RWPE1 (cell line): ENCODE measurements around the gene TSPAN5.

Experiments used
- CTCF ChIA-PET: fragments of 350-600 bp; sonication (Branson Sonifier 250); formaldehyde crosslinking; extraction: SDS; loops from one replicate; lab custom pipeline; 2021; lab: Yijun Ruan, JAX
- POLR2A ChIA-PET: fragments of 400-600 bp; formaldehyde crosslinking; extraction: SDS; loops from one replicate; lab custom pipeline; 2020; ENCODE audit warnings: antibody characterized with exemption; ENCODE audit not compliant: low non-redundant PET; lab: Yijun Ruan, JAX
- DNase-seq: peaks from one replicate; pipeline ENCODE4 v3.0.0; 2012; ENCODE audit warnings: low spot score
- H3K27ac ChIP-seq: fragments of 450-650 bp; 2 replicates; pipeline ENCODE4 v1.5.1; 2017
- TF ChIP-seq, protein P1 (sequence below): fragments of 450-650 bp; conservative IDR thresholded peaks from 2 replicates; pipeline ENCODE4 v1.5.1; 2017; ENCODE audit warnings: low read depth, mild to moderate bottlenecking

The TSPAN5 gene

DNA sequence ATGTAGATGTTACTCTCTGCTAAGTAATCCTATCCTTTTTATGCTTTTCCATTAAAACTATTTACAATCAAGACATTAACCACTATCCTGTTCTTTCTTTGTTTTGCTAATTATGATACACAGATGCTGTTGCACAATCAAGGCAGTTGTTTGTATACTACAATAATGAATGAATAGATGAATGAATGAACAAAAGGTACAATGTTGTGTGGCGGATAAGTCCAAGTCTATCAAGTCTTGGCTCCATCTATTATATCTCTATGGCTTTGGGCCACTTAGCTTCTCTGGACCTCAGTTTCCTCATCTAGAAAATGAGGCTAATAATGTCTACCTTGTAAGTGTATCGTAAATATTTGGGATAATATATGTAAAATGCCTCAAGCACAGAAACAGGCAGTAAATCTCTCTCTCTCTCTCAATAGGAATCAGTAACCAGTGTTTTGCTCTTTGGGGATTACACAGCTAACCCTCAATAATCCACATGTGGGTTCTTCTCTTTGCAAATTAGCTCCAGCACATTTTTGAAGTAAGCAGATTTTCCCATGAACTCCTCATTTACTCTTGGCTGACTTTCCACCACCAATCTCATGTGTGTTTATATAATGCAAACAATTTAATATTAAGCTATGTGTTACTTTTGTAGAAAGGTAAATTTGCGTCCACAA is 27.8 kb upstream of the TSPAN5 start:
- no peak for DNase-seq
- ChIA-PET POLR2A (no interaction called here), CTCF (no interaction called here)

DNA sequence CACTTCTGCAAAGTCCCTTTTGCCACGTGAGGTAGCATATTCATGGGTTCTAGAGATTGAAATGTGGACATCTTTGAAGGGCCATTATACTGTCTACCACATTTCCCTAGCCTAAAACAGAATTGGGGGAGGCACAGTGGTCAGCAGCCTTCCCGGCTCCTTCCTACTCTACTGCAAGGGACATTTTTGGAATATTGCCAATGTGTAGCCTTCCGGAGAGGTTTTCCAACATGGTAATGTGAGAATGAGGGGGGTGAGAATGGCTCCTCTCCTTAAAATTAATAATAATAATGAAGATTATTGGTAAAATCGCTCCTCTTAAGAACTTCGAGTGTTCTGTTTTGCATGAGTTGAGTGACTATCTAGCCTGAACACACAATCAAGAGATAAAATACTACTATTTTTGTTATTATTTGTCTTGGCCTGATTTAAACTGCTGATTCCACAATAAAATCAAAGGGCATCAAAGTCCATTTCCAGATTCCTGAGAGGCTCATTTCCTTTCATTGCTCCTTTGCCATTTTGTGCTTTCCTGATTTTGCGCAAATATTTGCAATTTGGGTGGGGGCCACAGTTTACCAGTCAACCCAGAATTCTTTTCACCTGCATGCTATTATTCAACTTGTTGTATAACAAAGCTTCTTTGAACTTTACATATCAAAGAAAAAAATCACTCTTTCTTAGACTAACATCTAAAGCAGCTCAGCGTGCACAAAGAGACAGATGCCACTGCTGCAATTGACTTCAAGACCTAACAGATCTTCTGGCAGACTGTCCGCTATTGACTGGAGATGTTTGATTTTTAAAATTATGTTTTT is 27.0 kb upstream of the TSPAN5 start:
- POLR2A ChIA-PET = no interaction called here
- TF ChIP-seq, protein P1, sequence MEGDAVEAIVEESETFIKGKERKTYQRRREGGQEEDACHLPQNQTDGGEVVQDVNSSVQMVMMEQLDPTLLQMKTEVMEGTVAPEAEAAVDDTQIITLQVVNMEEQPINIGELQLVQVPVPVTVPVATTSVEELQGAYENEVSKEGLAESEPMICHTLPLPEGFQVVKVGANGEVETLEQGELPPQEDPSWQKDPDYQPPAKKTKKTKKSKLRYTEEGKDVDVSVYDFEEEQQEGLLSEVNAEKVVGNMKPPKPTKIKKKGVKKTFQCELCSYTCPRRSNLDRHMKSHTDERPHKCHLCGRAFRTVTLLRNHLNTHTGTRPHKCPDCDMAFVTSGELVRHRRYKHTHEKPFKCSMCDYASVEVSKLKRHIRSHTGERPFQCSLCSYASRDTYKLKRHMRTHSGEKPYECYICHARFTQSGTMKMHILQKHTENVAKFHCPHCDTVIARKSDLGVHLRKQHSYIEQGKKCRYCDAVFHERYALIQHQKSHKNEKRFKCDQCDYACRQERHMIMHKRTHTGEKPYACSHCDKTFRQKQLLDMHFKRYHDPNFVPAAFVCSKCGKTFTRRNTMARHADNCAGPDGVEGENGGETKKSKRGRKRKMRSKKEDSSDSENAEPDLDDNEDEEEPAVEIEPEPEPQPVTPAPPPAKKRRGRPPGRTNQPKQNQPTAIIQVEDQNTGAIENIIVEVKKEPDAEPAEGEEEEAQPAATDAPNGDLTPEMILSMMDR = no peak
- CTCF ChIA-PET = no interaction called here

More for the DNA sequence above, 27.8 kb upstream of the TSPAN5 start:
- H3K27ac ChIP-seq = no peak overlapping the region
- TF ChIP-seq, protein P1 = no peak

GRCh38 chr4:98682719-98683118 is 24.3 kb upstream of the TSPAN5 start:
- TF ChIP-seq, protein P1 = no peak
- ChIA-PET CTCF (no interaction called here), POLR2A (no interaction called here)
- no peak overlapping the region for H3K27ac ChIP-seq
- no peak for DNase-seq

More for the DNA sequence above, 27.0 kb upstream of the TSPAN5 start:
- no peak for DNase-seq
- no peak overlapping the region for H3K27ac ChIP-seq

DNA sequence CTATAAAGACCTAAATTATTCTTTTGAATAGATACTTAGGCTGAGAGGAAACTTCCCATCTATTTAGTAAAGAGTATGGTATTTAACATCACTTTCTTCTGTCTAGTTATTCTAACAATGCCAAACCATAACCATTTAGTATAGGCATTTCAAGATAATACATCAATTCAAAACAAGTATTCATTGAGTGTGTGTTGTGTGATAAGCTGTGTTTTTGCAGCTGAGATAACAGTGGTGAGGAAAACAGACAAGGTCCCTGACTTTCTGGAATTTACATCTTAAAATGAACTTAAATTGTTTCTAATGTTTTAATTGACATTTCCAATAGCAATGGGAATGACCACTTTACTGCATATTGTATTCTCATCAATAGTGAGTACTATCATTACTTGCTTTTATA is 22.4 kb upstream of the TSPAN5 start:
- no peak overlapping the region for H3K27ac ChIP-seq
- POLR2A ChIA-PET = no interaction called here
- no peak for DNase-seq
- TF ChIP-seq, protein P1 = no peak
- CTCF ChIA-PET = no interaction called here

DNA sequence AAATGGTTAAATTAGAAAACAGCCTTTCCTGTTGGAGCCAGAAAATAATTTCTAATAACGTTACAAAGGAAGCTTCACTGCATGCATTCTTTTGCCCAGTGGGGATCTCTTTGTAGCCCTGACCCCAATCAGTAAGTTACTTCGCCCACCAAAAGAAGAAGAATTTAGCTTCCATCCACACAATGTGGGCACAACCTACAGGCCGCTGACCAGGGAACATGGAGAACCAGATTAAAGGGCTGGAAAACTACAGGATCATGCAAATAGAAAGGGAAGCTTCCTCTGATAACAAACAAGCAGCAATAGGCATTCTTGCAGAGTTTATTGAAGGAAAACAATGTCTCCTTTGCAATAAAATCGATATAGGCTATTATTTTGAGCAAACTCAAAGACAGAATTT is 21.3 kb upstream of the TSPAN5 start:
- no peak for DNase-seq
- no peak overlapping the region for H3K27ac ChIP-seq
- POLR2A ChIA-PET = no interaction called here
- CTCF ChIA-PET = no interaction called here
- TF ChIP-seq, protein P1 = no peak

DNA sequence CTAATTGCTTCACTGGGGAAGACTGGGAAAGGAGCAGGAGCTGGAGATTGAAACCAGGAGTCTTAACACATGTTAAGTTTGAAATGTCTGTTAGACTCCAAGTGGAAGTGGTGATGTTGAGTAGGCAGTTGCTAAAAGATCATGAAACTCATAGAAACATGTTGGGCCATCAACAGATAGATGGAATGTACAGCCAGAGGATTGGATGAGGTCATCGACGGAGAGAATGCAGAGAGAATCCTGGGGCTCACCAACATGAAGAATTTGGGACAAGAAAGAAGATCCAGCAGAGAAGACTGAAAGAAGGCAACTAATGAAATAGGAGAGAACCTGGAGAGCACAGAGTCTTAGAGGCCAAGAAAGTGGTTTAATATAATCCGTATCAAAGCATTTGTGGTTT is 19.4 kb upstream of the TSPAN5 start:
- POLR2A ChIA-PET = no interaction called here
- no peak overlapping the region for H3K27ac ChIP-seq
- no peak for DNase-seq
- TF ChIP-seq, protein P1 = no peak
- CTCF ChIA-PET = no interaction called here
